GM19351 (cell line): ENCODE results near the gene AKR1C3.
"Not testable (repeated sequence)": the region's sequence is repeated elsewhere in the genome, so short reads cannot be mapped to it uniquely, and the experiment has no call there.

ENCODE experiments used
- ATAC-seq: cut with Tn5 transposase; IDR thresholded peaks from one replicate; pipeline ENCODE4 v1.9.1; 2021; ENCODE audit warnings: mild to moderate bottlenecking, moderate library complexity; ENCODE audit not compliant: unreplicated experiment

AKR1C3 gene

DNA sequence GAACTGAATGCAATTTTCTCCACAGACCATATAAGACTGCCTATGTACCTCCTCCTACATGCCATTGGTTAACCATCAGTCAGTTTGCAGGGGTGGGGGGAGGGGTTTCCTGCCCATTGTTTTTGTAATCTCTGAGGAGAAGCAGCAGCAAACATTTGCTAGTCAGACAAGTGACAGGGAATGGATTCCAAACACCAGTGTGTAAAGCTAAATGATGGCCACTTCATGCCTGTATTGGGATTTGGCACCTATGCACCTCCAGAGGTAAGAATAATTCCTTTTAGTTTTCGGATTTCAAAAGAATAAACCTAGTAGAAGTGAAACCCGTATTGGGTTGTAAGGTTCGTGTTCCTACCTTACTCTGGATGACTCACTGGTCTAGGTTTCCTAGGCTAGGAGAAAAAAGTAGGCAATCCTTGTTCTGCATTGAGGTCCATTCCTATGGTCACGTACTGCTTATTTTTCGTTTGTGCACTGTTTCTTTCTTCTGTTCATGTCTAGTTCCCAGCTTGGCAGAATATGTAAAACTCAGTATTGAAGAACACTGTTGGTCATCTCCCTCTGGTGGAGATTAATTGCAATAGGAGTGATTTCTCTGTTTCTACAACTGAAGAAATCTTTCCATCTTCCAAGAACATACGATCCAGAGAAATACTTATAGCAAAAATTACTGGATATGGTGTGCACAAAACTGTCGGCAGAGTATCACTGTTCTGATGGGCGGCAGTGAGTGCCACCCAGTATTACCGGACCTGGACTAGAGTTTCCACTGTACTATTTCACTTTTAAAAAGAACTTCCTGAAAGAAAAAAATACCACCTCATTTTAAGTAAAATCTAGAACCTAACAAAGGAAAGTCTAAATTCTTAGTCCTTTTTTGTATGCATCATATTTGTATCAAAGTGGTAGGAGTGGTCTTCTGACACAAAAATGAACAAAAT lies at the start of gene AKR1C3:
Gene AKR1C3, plus strand, starts transcription at position 150 of the 941 bp plus-strand sequence. Its CDS starts 31 bp downstream, at position 181.
- ATAC-seq = no peak

GRCh38 chr10:5045095-5045494 lies 49.1 kb upstream of the AKR1C3 start:
- ATAC-seq = no peak

GRCh38 chr10:5046410-5046809 lies 47.8 kb upstream of the AKR1C3 start:
- ATAC-seq = no peak

GRCh38 chr10:5047055-5047454 lies 47.2 kb upstream of the AKR1C3 start:
- not testable (repeated sequence) for ATAC-seq

GRCh38 chr10:5047912-5048628 lies 46.1 kb upstream of the AKR1C3 start:
- ATAC-seq = no peak

DNA sequence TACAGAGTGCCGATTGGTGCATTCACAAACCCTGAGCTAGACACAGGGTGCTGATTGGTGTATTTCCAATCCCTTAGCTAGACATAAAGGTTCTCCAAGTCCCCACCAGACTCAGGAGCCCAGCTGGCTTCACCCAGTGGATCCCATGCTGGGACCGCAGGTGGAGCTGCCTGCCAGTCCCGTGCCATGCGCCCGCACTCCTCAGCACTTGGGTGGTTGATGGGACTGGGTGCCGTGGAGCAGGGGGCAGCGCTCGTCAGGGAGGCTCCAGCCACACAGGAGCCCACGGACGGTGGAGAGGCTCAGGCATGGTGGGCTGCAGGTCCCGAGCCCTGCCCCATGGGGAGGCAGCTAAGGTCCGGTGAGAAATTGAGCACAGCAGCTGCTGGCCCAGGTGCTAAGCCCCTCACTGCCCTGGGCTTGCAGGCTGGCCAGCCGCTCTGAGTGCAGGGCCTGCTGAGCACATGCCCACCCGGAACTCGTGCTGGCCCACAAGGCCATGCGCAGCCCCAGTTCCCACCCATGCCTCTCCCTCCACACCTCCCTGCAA lies 41.2 kb upstream of the AKR1C3 start:
- ATAC-seq = not testable (repeated sequence)

DNA sequence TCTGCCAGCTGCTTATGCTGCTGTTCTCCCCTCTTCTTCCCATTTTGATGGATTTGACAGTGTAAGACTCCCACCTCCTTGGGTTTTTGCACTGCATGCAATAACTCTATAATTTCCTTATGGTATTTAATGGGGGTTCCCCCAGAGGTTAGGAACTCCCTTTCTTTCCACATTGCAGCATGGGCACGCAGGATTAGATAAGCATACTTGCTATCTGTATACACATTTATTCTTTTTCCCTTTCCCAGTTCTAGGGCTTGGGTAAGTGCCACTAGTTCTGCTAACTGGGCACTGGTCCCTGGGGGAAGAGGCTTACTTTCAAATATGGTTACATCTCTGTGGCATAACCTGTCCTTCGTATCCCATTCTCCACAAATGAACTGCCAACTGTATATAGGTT lies 39.4 kb upstream of the AKR1C3 start:
- not testable (repeated sequence) for ATAC-seq

- ATAC-seq = not testable (repeated sequence)
These were observed 34.9 kb upstream of the AKR1C3 start for GRCh38 chr10:5059267-5059666.

GRCh38 chr10:5060791-5061190 lies 33.4 kb upstream of the AKR1C3 start:
- ATAC-seq = not testable (repeated sequence)

GRCh38 chr10:5064656-5065055 lies 29.6 kb upstream of the AKR1C3 start:
- ATAC-seq = no peak

DNA sequence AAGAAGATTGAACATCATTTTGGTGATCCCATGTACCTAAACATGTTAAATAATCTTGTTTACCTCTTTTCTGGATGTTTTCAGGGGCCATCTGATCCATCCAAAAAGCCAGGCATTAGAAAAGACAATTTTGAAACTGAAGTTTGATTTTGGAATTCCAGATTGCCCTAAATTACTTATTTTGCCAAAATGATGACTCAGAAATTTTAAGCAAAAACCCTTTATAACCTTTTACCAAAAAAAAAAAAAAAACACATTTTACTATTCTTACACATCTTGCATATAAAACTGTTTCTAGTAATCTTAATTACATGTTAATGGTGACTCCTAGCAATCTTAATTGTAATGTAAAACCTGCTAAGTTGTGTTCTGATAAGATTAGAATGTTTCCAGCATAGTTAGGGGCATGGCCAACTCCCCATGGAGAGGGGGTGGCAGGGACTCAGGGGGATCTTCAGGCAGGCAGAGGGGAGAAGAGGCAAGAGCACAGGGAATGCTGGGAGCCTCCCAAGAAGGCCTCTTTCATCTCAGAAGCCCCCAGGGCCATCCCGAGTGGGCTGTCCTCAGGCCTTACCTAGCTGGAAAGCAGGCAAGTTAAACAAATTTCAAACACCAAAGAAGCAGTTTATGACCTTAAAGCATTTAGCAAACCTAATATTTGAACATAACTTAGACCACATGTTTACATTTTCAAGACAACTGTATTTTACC lies 25.8 kb upstream of the AKR1C3 start:
- ATAC-seq = no peak

DNA sequence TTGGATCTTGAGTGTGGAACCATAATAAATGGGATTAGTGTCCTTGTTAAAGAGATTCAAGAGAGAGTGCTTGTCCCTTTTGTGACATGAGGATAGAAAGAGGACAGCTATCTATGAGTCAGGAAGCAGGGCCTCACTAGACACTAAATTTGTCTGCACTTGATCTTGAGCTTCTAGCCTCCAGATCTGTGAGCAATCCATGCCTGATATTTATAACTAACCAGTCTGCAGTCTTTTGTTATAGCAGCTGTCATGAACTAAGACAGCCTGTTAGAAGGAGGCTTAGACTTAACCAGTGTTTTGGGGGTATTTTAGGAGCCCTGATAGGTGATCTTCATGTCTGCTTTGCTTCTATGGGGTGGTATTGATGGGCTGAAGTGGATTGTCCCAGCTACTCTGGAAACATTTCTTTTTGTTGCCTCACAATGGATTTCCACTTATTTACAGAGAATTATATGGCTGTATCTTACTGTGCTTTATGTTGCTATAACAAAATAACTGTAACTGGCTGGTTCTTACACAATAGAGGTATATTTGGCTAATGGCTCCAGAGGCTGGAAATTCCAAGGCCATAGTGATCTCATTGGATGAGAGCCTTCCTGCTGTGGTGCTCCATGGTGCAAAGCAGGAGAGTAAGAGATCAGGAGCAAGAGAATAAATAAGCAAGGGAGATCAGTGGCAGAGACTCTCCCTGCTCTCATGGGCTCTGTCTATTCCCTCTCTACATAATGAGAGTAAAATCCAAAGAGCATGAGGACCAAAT lies 23.4 kb upstream of the AKR1C3 start:
- ATAC-seq = no peak

GRCh38 chr10:5071411-5072198 lies 22.6 kb upstream of the AKR1C3 start:
- ATAC-seq = no peak

GRCh38 chr10:5073659-5074058 lies 20.6 kb upstream of the AKR1C3 start:
- no peak for ATAC-seq

DNA sequence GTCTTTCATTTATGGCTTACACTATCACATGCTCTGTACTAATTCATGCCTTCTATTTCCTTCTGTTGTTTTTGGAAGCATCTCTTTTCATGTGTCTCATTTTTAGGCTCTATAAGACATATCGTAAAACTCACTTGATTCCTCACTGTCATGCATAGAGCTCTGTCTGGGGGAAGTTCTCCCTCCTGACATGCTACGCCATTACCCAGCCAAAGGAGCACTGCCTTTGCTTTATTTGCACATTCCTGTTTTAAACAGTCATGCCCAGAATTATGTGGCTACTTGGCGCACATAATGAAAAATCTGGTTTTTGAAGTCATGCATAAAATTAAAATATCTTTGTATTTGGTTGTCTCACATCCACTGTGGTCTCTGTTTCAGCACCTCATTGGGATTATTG lies 17.6 kb upstream of the AKR1C3 start:
- no peak for ATAC-seq

DNA sequence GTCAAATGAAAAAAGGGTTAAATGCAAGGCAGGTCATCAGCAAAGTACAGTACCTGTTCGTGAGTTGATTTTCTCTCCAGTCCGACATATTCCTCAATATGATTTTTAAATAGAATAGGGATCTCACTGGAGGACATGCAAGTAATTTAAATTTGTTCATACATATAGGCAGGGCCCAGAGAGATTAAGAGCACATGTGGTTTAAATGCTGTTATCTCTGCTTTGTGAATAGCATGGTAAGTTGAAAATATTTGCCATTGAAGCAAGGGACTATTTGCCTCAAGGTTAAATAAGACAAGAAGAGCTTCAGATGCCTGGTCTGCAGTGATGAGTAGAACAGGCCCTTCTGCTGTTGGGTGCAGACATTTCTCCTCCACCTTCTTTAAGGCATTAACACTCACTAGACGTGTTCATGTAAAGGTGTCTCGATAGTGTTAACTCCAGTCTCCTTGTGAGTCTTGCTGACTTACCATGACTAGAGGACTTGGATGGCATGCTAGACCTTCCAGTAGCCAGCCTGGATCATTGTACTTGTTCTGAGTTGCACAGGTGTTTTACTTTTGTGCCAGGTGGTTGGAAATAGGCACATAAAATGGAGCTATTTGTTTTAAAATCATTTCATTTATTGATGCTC lies 15.6 kb upstream of the AKR1C3 start:
- no peak for ATAC-seq

DNA sequence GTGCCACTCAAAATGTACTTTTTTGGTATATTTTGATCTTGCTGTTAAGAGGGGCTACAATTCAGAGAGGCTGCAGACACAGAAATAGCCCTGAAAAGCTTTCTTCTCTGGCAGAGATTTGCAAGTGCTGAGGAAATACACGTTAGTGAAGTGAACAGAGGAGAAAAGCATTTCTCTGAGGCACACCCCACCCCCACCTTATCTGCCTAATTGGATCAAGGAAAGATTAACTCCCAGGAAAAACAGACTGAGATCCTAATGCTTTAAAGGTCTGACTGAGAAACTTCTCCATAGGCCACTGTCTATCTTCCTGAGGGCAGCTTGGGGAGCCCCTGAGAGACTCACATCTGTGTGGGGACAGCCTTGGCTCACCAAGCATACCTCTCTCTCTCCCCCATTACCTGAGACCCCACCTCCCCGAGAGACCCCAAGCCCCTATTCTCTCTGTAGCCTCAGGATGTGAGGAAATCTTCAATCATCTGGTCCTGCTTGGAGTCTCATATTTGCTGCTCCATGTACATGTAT lies 14.8 kb upstream of the AKR1C3 start:
- no peak for ATAC-seq

- no peak for ATAC-seq
These were observed 14.4 kb upstream of the AKR1C3 start for GRCh38 chr10:5079836-5080235.

DNA sequence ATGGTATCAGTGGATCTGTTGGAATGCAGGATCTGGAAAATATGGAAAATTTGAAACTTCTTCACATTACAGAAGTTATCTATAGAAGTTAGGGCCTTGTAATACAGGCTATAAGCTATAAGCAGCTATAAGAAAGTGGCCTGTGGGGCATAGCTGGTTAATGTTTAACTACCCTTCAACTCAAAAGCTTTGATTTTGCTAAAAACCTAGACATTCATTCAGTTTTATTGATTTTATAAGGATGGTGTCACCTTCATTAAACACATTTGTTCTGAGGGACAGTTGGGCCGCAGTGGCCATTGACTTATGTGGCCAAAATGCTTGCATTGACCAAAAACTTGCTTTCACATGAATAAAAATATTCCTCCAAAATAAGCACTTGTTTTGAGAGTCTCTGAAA lies 13.1 kb upstream of the AKR1C3 start:
- no peak for ATAC-seq
